ENCODE measurements around the gene CLPTM1L. TPM values are rescaled to one million over a fixed set of nuclear protein-coding genes. Genes with fewer than 3 reads are reported as not detected.
"Not testable (repeated sequence)": the region's sequence is repeated elsewhere in the genome, so short reads cannot be mapped to it uniquely, and the experiment has no call there.

The CLPTM1L gene
- total and polyA plus RNA-seq, 9 of the 15 experiments (the other 6 are each of a cell fraction or from before 2014, with no cell fraction given): 3.5 to 217 (median 177) TPM

- H2AFZ ChIP-seq (ENCODE audit: low read depth, low read length); H3K79me2 ChIP-seq (ENCODE audit: control insufficient read depth, insufficient read depth, low read length); H3K4me2 ChIP-seq (ENCODE audit: insufficient read depth, low read length); H3K9me3 ChIP-seq (replicated peaks; ENCODE audit: control insufficient read depth, insufficient read depth, low read depth, low read length); ATAC-seq; CTCF ChIA-PET (ENCODE audit: low intra/inter-chr PET ratio); H3K4me3 ChIP-seq; H3K27me3 ChIP-seq (ENCODE audit: control insufficient read depth in 2 of 2, insufficient read depth in 2 of 2, low read length in 2 of 2); intact Hi-C loops (cut with micrococcal nuclease); H3K9me1 ChIP-seq (ENCODE audit: control insufficient read depth, insufficient read depth, low read length); in situ Hi-C loops (cut with MboI); H3K9ac ChIP-seq (ENCODE audit: insufficient read depth in 1 of 2, low read depth in 2 of 2, low read length in 2 of 2); BruUV-seq (replicated peaks); H3K27ac ChIP-seq (ENCODE audit: extremely low read depth, low read depth, low read length); TF ChIP-seq ATF1 (tag; IDR thresholded peaks at IDR 0.05): not testable (repeated sequence)
- peaks cover 33% of the 10 kb centered on the region for H4K20me1 ChIP-seq (replicated peaks; ENCODE audit: control insufficient read depth, insufficient read depth, low read length)
- DNase-seq (ENCODE audit: extremely low read depth in 1 of 4, low spot score in 3 of 4): peak in 2 of 4 experiments; percentile 42 to 53
- 87% methylated on average over 5 of the region's 5 CpGs for WGBS (ENCODE audit: insufficient coverage, low coverage, missing lambda C conversion rate)
- FAIRE-seq: peak; percentile 92
- peak; percentile 55 for TF ChIP-seq ZFP36 (IDR thresholded peaks at IDR 0.05; ENCODE audit: low read depth, low read length, partially characterized antibody)
- 0 out of 2 replicates have a peak, but pooled peaks have one; percentile 17 for TF ChIP-seq ZKSCAN1 (IDR thresholded peaks at IDR 0.05; ENCODE audit: low read depth, low read length)
- peak; percentile 99 for TF ChIP-seq ZKSCAN8 (CRISPR knock-in tag; IDR thresholded peaks at IDR 0.05)
- 0 out of 2 replicates have a peak, but pooled peaks have one; percentile 13 for TF ChIP-seq ATF1 (CRISPR knock-in tag; IDR thresholded peaks at IDR 0.05)
- TF ChIP-seq RCOR1 (IDR thresholded peaks at IDR 0.05; ENCODE audit: borderline replicate concordance in 1 of 2, low read depth in 2 of 2, low read length in 2 of 2): peak in 1 of 2 experiments; percentile 6; a peak in 1 of 4 replicates
- H3K4me1 ChIP-seq (replicated peaks in 1 of 2; ENCODE audit: control insufficient read depth in 2 of 2, insufficient read depth in 2 of 2, low read length in 2 of 2): peaks cover 0 to 27% of the 10 kb centered on the region in 2 experiments; a peak in 2 of 5 replicates
- H3K36me3 ChIP-seq (ENCODE audit: control insufficient read depth, insufficient read depth, low read length): peaks cover 92% of the 10 kb centered on the region
- POLR2A ChIA-PET: interaction anchor here (3.0 kb wide), 1 partner anchor 10 kb away, joined by 19 read pairs; no protein-coding TSS in a partner anchor
These were observed 11.6 kb downstream of the CLPTM1L start for GRCh38 chr5:1333286-1333685.

Measured in K562 (cell line).